ENCODE results near the gene PTCH1. TPM values are rescaled to one million over a fixed set of nuclear protein-coding genes. Genes with fewer than 3 reads are reported as not detected.

Gene PTCH1
- total RNA-seq, 1 donor from 2014 or later, result 33.3 TPM

DNA sequence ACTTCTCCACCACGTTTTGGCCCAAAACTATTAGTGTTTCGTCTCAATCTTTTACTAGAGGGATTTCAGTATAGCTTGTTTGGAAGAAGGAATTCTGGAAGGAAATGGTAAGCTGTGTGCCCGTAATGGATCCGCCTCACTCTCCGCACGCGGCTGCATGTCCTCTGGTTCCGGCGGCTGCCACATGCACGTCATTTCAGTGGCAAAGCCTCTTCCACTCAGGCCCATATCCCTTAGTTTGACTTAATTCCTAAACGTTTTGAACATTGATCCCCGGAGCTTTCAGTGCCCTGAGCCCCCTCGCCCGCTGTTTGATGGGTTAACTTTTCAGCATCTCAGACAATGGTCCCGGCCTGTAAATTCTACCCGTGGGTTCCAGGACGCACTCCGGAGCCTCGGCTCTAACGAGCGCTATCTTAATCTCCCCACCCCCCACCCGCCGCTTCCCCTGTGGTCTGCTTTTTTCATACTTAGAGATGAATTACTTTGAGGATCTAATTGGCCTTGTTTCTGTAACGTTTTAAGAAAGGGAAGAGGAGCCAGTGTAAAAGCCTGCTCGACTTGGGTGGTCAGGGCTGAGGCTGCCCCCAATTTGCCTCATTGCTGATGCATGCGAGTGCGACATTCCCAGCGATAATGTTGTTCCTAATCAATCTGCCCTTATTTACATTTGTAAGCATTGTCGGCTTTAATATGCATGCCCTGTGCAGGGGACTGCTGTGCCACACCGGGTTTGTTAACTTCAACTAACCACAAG lies 4.6 kb downstream of the PTCH1 start:
- H3K36me3 ChIP-seq, result no peaks in the 10 kb centered on the region
- peak overlapping the region; percentile 86 for H3K4me3 ChIP-seq
- no peak for TF ChIP-seq CTCF (IDR thresholded peaks at IDR 0.05)
- peaks cover 25% of the 10 kb centered on the region for H3K4me1 ChIP-seq
- H3K27ac ChIP-seq, result peak overlapping the region; percentile 78
- H3K9me3 ChIP-seq, result no peaks in the 10 kb centered on the region
- DNase-seq (no peak), ATAC-seq (no peak)
- H3K27me3 ChIP-seq (ENCODE audit: low read depth), result peaks cover 13% of the 10 kb centered on the region
- intact Hi-C loops (cut with DNase I), result no loop called here

- H3K9me3 ChIP-seq, result no peaks in the 10 kb centered on the region
- intact Hi-C loops (cut with DNase I), result no loop called here
- TF ChIP-seq CTCF (IDR thresholded peaks at IDR 0.05), result no peak
- H3K27me3 ChIP-seq (ENCODE audit: low read depth), result peaks cover 13% of the 10 kb centered on the region
- H3K36me3 ChIP-seq, result no peaks in the 10 kb centered on the region
- H3K4me3 ChIP-seq, result peak overlapping the region; percentile 86
- peaks cover 25% of the 10 kb centered on the region for H3K4me1 ChIP-seq
- no peak for DNase-seq
- H3K27ac ChIP-seq, result peak overlapping the region; percentile 78
- no peak for ATAC-seq
Measured at GRCh38 chr9:95511616-95511931, 5.2 kb downstream of the PTCH1 start.

- Histone ChIP-seq H3K27ac (peak overlapping the region; percentile 78), H3K9me3 (no peaks in the 10 kb centered on the region), H3K27me3 (ENCODE audit: low read depth) (peaks cover 13% of the 10 kb centered on the region), H3K4me3 (peak overlapping the region; percentile 86), H3K36me3 (no peaks in the 10 kb centered on the region), H3K4me1 (peaks cover 25% of the 10 kb centered on the region)
- ATAC-seq, result peak; percentile 86 to 93
- peak; percentile 91 for DNase-seq
- TF ChIP-seq CTCF (IDR thresholded peaks at IDR 0.05), result no peak
- intact Hi-C loops (cut with DNase I), result no loop called here
Measured at GRCh38 chr9:95510709-95511615, 5.8 kb downstream of the PTCH1 start.

DNA sequence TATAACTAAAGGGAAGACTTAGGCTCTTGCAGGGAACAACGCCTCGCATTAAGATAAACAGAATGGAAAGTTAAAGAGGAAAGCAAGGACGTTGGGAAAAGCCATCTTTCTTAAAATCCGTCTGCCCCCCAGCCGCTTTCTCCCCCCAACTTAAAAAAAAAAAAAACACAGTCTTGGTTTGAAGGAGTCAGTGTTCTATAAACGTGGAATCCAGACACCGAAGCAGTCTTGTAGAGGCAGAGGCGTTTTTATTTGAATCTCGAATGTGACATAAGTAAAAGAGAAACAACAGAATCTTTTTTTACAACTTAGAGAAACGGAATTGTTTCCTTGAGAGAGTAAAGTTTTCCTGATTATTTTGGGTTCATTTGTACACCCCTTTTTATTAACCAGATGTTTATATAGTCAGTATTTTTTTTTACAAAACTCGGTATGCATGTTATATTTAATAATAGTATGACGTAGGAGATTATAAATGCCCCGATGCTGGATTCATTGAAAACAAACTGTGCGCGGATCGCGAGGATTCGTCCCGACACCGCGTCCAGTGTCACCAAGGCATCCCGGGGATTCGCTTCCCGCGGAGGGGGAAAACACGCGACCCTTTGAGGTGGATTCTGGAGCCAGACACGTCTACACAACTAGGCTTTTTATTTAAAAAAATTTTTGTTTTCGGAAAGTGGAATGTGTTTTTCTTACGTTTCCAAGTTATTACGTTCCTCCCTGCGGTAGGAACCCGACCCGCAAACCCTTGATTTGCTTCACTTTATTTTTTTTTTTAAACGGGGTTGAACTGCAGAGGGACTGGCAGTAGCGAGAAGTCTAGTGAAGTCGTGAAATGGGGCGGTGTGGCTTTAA lies 6.7 kb downstream of the PTCH1 start:
- Histone ChIP-seq H3K36me3 (no peaks in the 10 kb centered on the region), H3K4me3 (peak overlapping the region; percentile 86), H3K4me1 (peaks cover 22% of the 10 kb centered on the region), H3K27me3 (ENCODE audit: low read depth) (peaks cover 5% of the 10 kb centered on the region), H3K27ac (peak overlapping the region; percentile 86), H3K9me3 (no peaks in the 10 kb centered on the region)
- intact Hi-C loops (cut with DNase I), result no loop called here
- DNase-seq (no peak), ATAC-seq (no peak)
- TF ChIP-seq CTCF (IDR thresholded peaks at IDR 0.05), result no peak
